ENCODE data around the gene TIMM44.
"Not testable (repeated sequence)": the region's sequence is repeated elsewhere in the genome, so short reads cannot be mapped to it uniquely, and the experiment has no call there.

TIMM44 gene

GRCh38 chr19:7962644-7963268, 19.3 kb upstream of the TIMM44 start:
- no peak overlapping the region for H3K4me3 ChIP-seq (ENCODE audit: control insufficient read depth, low read depth, low read length)
- no peak for DNase-seq (ENCODE audit: low read depth)
- no peak for TF ChIP-seq CTCF (IDR thresholded peaks at IDR 0.05; ENCODE audit: control insufficient read depth, insufficient read depth, low read depth, low read length, missing control alignments)

- H3K4me3 ChIP-seq (ENCODE audit: control insufficient read depth, low read depth, low read length) = no peak overlapping the region
Measured at GRCh38 chr19:7961920-7962626, 18.6 kb upstream of the TIMM44 start.

GRCh38 chr19:7961082-7961481, 17.6 kb upstream of the TIMM44 start:
- H3K4me3 ChIP-seq (ENCODE audit: control insufficient read depth, low read depth, low read length); DNase-seq (ENCODE audit: low read depth): not testable (repeated sequence)

More at GRCh38 chr19:7961920-7962626, 18.6 kb upstream of the TIMM44 start:
- no peak for TF ChIP-seq CTCF (IDR thresholded peaks at IDR 0.05; ENCODE audit: control insufficient read depth, insufficient read depth, low read depth, low read length, missing control alignments)
- no peak for DNase-seq (ENCODE audit: low read depth)

- DNase-seq (ENCODE audit: low read depth) = no peak
- no peak overlapping the region for H3K4me3 ChIP-seq (ENCODE audit: control insufficient read depth, low read depth, low read length)
- TF ChIP-seq CTCF (IDR thresholded peaks at IDR 0.05; ENCODE audit: control insufficient read depth, insufficient read depth, low read depth, low read length, missing control alignments) = no peak
Measured at GRCh38 chr19:7959211-7959610, 15.7 kb upstream of the TIMM44 start.

GRCh38 chr19:7955696-7956095, 12.2 kb upstream of the TIMM44 start:
- no peak overlapping the region for H3K4me3 ChIP-seq (ENCODE audit: control insufficient read depth, low read depth, low read length)
- TF ChIP-seq CTCF (IDR thresholded peaks at IDR 0.05; ENCODE audit: control insufficient read depth, insufficient read depth, low read depth, low read length, missing control alignments) = no peak
- DNase-seq (ENCODE audit: low read depth) = no peak

- TF ChIP-seq CTCF (IDR thresholded peaks at IDR 0.05; ENCODE audit: control insufficient read depth, insufficient read depth, low read depth, low read length, missing control alignments) = no peak
- DNase-seq (ENCODE audit: low read depth) = no peak
Measured at GRCh38 chr19:7953576-7953975, 10.1 kb upstream of the TIMM44 start.

GRCh38 chr19:7953060-7953459, 9.6 kb upstream of the TIMM44 start:
- TF ChIP-seq CTCF (IDR thresholded peaks at IDR 0.05; ENCODE audit: control insufficient read depth, insufficient read depth, low read depth, low read length, missing control alignments) = no peak
- no peak for DNase-seq (ENCODE audit: low read depth)
- H3K4me3 ChIP-seq (ENCODE audit: control insufficient read depth, low read depth, low read length) = no peak overlapping the region

More at GRCh38 chr19:7953576-7953975, 10.1 kb upstream of the TIMM44 start:
- no peak overlapping the region for H3K4me3 ChIP-seq (ENCODE audit: control insufficient read depth, low read depth, low read length)
